Left ventricle myocardium inferior (tissue), 1 donor: ENCODE measurements around the gene COMMD7. TPM values are rescaled to one million over a fixed set of nuclear protein-coding genes. Genes with fewer than 3 reads are reported as not detected.

Experiments
- DNase-seq: peaks from one replicate; pipeline ENCODE4 v3.0.0-alpha.2; 2020
- H3K27ac ChIP-seq: fragments of 200-600 bp; replicated peaks from 2 replicates; pipeline ENCODE4 v1.8.0; 2021
- H3K27me3 ChIP-seq: fragments of 200-600 bp; 2 replicates; pipeline ENCODE4 v1.8.0; 2021; ENCODE audit warnings: low read depth
- H3K36me3 ChIP-seq: fragments of 200-600 bp; 2 replicates; pipeline ENCODE4 v1.8.0; 2021
- H3K4me1 ChIP-seq: fragments of 200-600 bp; 2 replicates; pipeline ENCODE4 v1.8.0; 2021
- H3K4me3 ChIP-seq: fragments of 200-600 bp; 2 replicates; pipeline ENCODE4 v1.8.0; 2021; ENCODE audit warnings: mild to moderate bottlenecking, moderate library complexity
- H3K9me3 ChIP-seq: fragments of 200-600 bp; replicated peaks from 2 replicates; pipeline ENCODE4 v1.8.0; 2021
- CTCF ChIP-seq: fragments of 200-600 bp; IDR thresholded peaks from 2 replicates; pipeline ENCODE4 v1.8.0; 2021; ENCODE audit warnings: antibody characterized with exemption, mild to moderate bottlenecking, borderline replicate concordance
- intact Hi-C: fragments of 100-400 bp; cut with micrococcal nuclease; formaldehyde crosslinking; loops from one replicate; pipeline ENCODE4 v1.11.0; 2022
- total RNA-seq: library from RNA; stranded (reverse); fragmentation: NEBNext Ultra II Directional; extraction: Animal tissue kit (Norgen Biotek cat#: 25700); gene quantifications from one replicate; pipeline ENCODE4 v1.2.1, GENCODE V29; 2021
- donor health status: DM: no; HTN: yes; CAD: no; lungs with severe emphysema.

Gene COMMD7
- total RNA-seq, 1 donor from 2014 or later: 47.2 TPM

GRCh38 chr20:32752458-32753250 is 9.4 kb upstream of the COMMD7 start:
- TF ChIP-seq CTCF: no peak
- DNase-seq: no peak
- no peaks in the 10 kb centered on the region for H3K4me1 ChIP-seq
- no peaks in the 10 kb centered on the region for H3K36me3 ChIP-seq
- H3K27me3 ChIP-seq: no peaks in the 10 kb centered on the region
- intact Hi-C loops: no loop called here
- no peak overlapping the region for H3K27ac ChIP-seq
- no peaks in the 10 kb centered on the region for H3K9me3 ChIP-seq
- H3K4me3 ChIP-seq: no peak overlapping the region

- intact Hi-C loops: no loop called here
- no peaks in the 10 kb centered on the region for H3K27me3 ChIP-seq
- TF ChIP-seq CTCF: no peak
- no peaks in the 10 kb centered on the region for H3K36me3 ChIP-seq
- no peak overlapping the region for H3K4me3 ChIP-seq
- H3K9me3 ChIP-seq: no peaks in the 10 kb centered on the region
- no peak overlapping the region for H3K27ac ChIP-seq
- DNase-seq: no peak
- H3K4me1 ChIP-seq: no peaks in the 10 kb centered on the region
These were observed 8.6 kb upstream of the COMMD7 start for GRCh38 chr20:32751702-32752457.

GRCh38 chr20:32751293-32751692 is 8.0 kb upstream of the COMMD7 start:
- H3K36me3 ChIP-seq: no peaks in the 10 kb centered on the region
- no peaks in the 10 kb centered on the region for H3K4me1 ChIP-seq
- no peak overlapping the region for H3K27ac ChIP-seq
- no peak overlapping the region for H3K4me3 ChIP-seq
- no peak for DNase-seq
- intact Hi-C loops: no loop called here
- H3K9me3 ChIP-seq: no peaks in the 10 kb centered on the region
- no peak for TF ChIP-seq CTCF
- H3K27me3 ChIP-seq: no peaks in the 10 kb centered on the region

- Histone ChIP-seq H3K4me3 (no peak overlapping the region), H3K27ac (no peak overlapping the region), H3K4me1 (no peaks in the 10 kb centered on the region), H3K36me3 (no peaks in the 10 kb centered on the region), H3K27me3 (no peaks in the 10 kb centered on the region), H3K9me3 (no peaks in the 10 kb centered on the region)
- no peak for DNase-seq
- intact Hi-C loops: no loop called here
- TF ChIP-seq CTCF: no peak
These were observed 6.8 kb upstream of the COMMD7 start for GRCh38 chr20:32749914-32750637.
